Heart right ventricle (tissue), 16 donors: Measurements from ENCODE around the gene CRHR2. TPM values are rescaled to one million over a fixed set of nuclear protein-coding genes. Genes with fewer than 3 reads are reported as not detected.

Source experiments
- ATAC-seq, 8 donors: fragments of 200-7000 bp; cut with Tn5 transposase; one replicate each; pipeline ENCODE4 v1.9.1; 2020; ENCODE audit warnings: mild to moderate bottlenecking in 8 of 8, moderate library complexity in 8 of 8, moderate number of reproducible peaks in 1 of 8
- DNase-seq, 2 donors: peaks; one replicate each; pipeline ENCODE4 v3.0.0-alpha.2; 2020
- H3K27ac ChIP-seq, 10 donors: fragments of 200-600 bp; sonication (generic) in 2 of 10; one replicate each; pipeline versions ENCODE4 v1.5.0 to v1.8.0; 2020 to 2022; ENCODE audit warnings: mild to moderate bottlenecking in 3 of 10
- H3K27me3 ChIP-seq, 7 donors: fragments of 200-600 bp; one replicate each; pipeline ENCODE4 v1.8.0; 2021 to 2022; ENCODE audit warnings: mild to moderate bottlenecking in 2 of 7
- H3K36me3 ChIP-seq, 9 donors: fragments of 200-600 bp; sonication (generic) in 1 of 9; one replicate each; pipeline versions ENCODE4 v1.5.0 to v1.8.0; 2020 to 2022; ENCODE audit warnings: mild to moderate bottlenecking in 2 of 9
- H3K4me1 ChIP-seq, 9 donors: fragments of 200-600 bp; sonication (generic) in 1 of 9; one replicate each; pipeline versions ENCODE4 v1.5.0 to v1.8.0; 2020 to 2022; ENCODE audit warnings: mild to moderate bottlenecking in 4 of 9
- H3K4me3 ChIP-seq, 10 donors: fragments of 200-600 bp; sonication (generic) in 2 of 10; one replicate each; pipeline versions ENCODE4 v1.5.0 to v1.8.0; 2020 to 2022; ENCODE audit warnings: mild to moderate bottlenecking in 7 of 10, moderate library complexity in 2 of 10
- H3K9me3 ChIP-seq, 11 donors: fragments of 200-600 bp in 10 of 11; sonication (generic) in 2 of 11; one replicate each; pipeline versions ENCODE4 v1.5.0 to v1.8.0; 2013 to 2022; ENCODE audit warnings: mild to moderate bottlenecking in 2 of 11, control low read depth in 1 of 11, moderate library complexity in 1 of 11
- WGBS, 2 donors: extraction: QIAGEN DNeasy Blood & Tissue Kit; methylation state at CpG; one replicate each; pipeline ENCODE4 v1.1.7; 2013; ENCODE audit warnings: inconsistent platforms in 1 of 2; 5-methylcytosine and 5-hydroxymethylcytosine counted together
- intact Hi-C, 10 donors: fragments of 100-400 bp; cut with DNase I; formaldehyde crosslinking; loops; one replicate each; pipeline versions ENCODE4 v1.11.1 to v1.14.2; 2022
- polyA plus RNA-seq, 2 donors: library from polyadenylated mRNA; stranded (reverse); fragments of 200-250 nt; gene quantifications; one replicate each; pipeline ENCODE4 v1.2.3, GENCODE V29; 2013
- total RNA-seq, 10 donors: library from RNA; stranded (reverse); fragmentation: NEBNext Ultra II Directional in 3 of 10; extraction: Animal tissue kit (Norgen Biotek cat#: 25700) in 3 of 10; gene quantifications; one replicate each; pipeline versions ENCODE4 v1.2.1 to v1.2.4, GENCODE V29; 2021 to 2023
- TF ChIP-seq, protein P1 (sequence below), 9 donors: fragments of 200-600 bp; sonication (generic) in 2 of 9; IDR thresholded peaks; one replicate each; pipeline versions ENCODE4 v1.5.0 to v1.8.0; 2021 to 2022; ENCODE audit warnings: antibody characterized with exemption in 9 of 9, mild to moderate bottlenecking in 5 of 9, moderate library complexity in 1 of 9
- donor health status: Arrhythmogenic right ventricular cardiomyopathy.
- donor health status: ischemic (EF 13 %, LVEDD 7.1; RV severe dilation, severe dysfunction).
- donor health status: healthy with polysubstance abuse.
- donor health status: DM: no; HTN: yes; CAD: no.
- donor health status: DM: no; HTN: no; CAD: no.
- donor health status: ischemic (EF 25% LVEDD 6.9; RV normal size, moderate dysfunction).
- donor health status: ischemic (EF 25% LVEDD 5.7; RV mildly dilated, moderate dysfunction).
- donor health status: healthy.
- donor health status: DM: yes; HTN: yes; CAD: no.
- donor health status: Ischemic cardiomyopathy.
- donor health status: ischemic (EF 35%, LVEDD 5.7; RV mildly dilated, moderate dysfunction).
- donor health status: nonischemic (EF 11% LVEDD 7.7; RV severe dilation, severe dysfunction).
- donor health status: DM: yes; HTN: yes; CAD: no.
- donor health status: PGD.
- donor health status: ischemic (EF 29% LVEDD 5.4; RV normal size, mild dysfunction).
- donor health status: nonischemic (EF 23%, LVEDD 6.1; RV moderate dilation, normal function).

The CRHR2 gene
- total and polyA plus RNA-seq, 12 donors = 0.07 to 1.2 (median 0.28) TPM; not detected in 1

DNA sequence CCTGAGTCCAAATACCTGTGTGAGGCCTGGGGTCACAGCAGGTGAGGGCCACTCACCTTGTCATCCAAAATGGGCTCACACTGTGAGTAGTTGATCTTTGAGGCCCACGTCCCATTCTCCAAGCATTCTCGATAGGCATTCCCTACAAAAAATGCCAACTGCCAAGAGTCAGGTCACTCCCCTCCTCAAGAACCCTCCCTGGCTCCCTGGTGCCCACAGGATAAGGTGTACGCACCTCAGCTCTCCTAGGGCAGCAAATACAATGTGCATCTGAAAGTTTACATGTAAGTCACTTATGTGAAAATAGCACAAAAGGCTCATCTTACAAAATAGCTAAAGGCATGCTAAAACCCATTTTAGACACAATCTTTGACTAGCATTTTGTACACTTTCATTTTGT is 15.1 kb downstream of the CRHR2 start:
- Histone ChIP-seq H3K9me3 (peaks cover 0 to 4% (median 0%) of the 10 kb centered on the region in 11 donors), H3K4me1 (no peaks in the 10 kb centered on the region), H3K27ac (no peak overlapping the region), H3K36me3 (no peaks in the 10 kb centered on the region), H3K27me3 (peaks cover 0 to 19% (median 0%) of the 10 kb centered on the region in 7 donors), H3K4me3 (no peak overlapping the region)
- no peak for ATAC-seq
- intact Hi-C loops = no loop called here
- DNase-seq = no peak
- WGBS, 2 donors = 79 to 81% methylated on average over 3 of the region's 3 CpGs
- TF ChIP-seq, protein P1, sequence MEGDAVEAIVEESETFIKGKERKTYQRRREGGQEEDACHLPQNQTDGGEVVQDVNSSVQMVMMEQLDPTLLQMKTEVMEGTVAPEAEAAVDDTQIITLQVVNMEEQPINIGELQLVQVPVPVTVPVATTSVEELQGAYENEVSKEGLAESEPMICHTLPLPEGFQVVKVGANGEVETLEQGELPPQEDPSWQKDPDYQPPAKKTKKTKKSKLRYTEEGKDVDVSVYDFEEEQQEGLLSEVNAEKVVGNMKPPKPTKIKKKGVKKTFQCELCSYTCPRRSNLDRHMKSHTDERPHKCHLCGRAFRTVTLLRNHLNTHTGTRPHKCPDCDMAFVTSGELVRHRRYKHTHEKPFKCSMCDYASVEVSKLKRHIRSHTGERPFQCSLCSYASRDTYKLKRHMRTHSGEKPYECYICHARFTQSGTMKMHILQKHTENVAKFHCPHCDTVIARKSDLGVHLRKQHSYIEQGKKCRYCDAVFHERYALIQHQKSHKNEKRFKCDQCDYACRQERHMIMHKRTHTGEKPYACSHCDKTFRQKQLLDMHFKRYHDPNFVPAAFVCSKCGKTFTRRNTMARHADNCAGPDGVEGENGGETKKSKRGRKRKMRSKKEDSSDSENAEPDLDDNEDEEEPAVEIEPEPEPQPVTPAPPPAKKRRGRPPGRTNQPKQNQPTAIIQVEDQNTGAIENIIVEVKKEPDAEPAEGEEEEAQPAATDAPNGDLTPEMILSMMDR (IDR thresholded peaks at IDR 0.05) = no peak

DNA sequence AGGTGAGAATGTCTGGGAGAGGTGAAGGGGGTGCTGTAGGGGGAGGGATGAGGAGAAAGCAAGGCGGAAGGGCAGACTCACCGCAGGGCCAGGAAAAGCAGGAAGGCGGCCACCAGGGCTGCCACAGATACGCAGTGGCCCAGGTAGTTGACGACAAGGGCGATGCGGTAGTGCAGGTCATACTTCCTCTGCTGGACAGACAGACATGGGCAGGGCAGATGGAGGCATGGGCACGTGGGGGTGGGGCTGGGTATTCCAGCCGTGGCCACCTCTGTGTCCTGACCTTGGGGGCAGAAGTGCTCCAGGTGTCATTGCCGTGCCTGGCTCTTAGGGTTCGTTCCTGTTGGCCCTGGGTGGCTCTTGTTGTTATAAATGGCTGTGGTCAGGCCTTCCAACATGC is 16.8 kb downstream of the CRHR2 start:
- Histone ChIP-seq H3K9me3 (no peaks in the 10 kb centered on the region), H3K4me3 (no peak overlapping the region), H3K4me1 (no peaks in the 10 kb centered on the region), H3K36me3 (no peaks in the 10 kb centered on the region), H3K27me3 (peaks cover 0 to 20% (median 0%) of the 10 kb centered on the region in 7 donors), H3K27ac (no peak overlapping the region)
- no peak for ATAC-seq
- whole genome bisulfite sequencing, 2 donors = 80 to 84% methylated on average over 11 of the region's 11 CpGs
- intact Hi-C loops = no loop called here
- TF ChIP-seq, protein P1 (IDR thresholded peaks at IDR 0.05) = no peak
- DNase-seq = no peak

DNA sequence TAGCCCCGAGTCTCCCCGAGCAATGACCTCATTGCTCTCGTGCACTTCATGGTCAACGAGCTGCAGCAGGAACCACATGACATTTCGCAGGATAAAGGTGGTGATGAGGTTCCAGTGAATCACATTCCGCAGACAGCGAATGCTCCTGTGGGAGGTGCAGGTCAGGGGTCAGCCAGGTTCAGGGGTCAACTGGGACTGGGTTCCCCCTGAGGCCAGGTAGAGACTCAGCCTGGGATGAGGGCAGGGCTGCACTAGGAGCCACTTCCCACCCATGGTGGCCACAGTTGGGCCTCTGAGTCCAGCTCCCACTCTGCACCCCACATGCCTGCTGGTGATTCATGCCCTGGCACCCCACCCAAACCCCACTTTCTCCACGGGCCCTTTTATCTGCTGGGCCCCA is 17.2 kb downstream of the CRHR2 start:
- TF ChIP-seq, protein P1 (IDR thresholded peaks at IDR 0.05) = no peak
- ATAC-seq = no peak
- intact Hi-C loops = no loop called here

DNA sequence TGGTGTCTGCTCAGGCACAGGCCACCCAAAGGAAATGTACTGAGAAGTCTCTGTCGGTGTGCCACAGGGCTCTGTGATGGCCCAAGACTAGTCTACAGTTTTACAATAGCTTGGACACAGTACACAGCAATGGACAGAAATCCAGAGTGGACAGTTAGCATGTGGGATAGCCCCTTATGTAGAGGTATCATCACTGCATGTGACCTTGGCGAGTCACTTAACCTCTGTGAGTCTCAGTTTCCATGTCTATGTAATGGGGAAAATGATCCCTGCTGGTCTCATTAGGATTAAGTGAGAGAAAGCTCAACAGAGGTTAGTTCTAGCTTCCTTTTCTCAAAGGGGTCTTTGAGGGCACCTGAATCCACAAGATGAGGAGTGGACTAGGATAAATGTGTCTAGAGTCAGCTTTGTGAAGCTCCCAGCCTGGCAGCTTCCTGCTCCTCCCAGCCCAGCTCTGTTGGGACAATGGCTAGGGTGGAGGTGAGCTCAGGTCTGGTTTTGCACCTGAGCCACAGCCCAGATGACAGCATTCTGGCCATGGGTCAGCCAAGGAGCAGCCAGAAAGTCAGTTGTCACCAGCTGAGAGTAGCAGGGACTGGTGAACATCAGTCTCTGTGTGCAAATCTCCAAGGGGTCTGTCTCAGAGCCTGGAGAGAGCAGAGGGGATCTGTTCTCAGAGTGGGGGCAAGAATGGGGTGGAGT is 17.9 kb downstream of the CRHR2 start:
- no peaks in the 10 kb centered on the region for H3K36me3 ChIP-seq
- no peaks in the 10 kb centered on the region for H3K4me1 ChIP-seq
- no peak for ATAC-seq
- TF ChIP-seq, protein P1 (IDR thresholded peaks at IDR 0.05) = no peak
- no peak for DNase-seq
- H3K27ac ChIP-seq = no peak overlapping the region
- intact Hi-C loops = no loop called here
- 86 to 91% methylated on average over 2 of the region's 2 CpGs for WGBS, 2 donors
- no peak overlapping the region for H3K4me3 ChIP-seq
- peaks cover 0 to 22% (median 0%) of the 10 kb centered on the region in 7 donors for H3K27me3 ChIP-seq
- H3K9me3 ChIP-seq = no peaks in the 10 kb centered on the region

More for the DNA sequence above, 17.2 kb downstream of the CRHR2 start:
- DNase-seq = no peak
- H3K4me3 ChIP-seq = no peak overlapping the region
- H3K9me3 ChIP-seq = no peaks in the 10 kb centered on the region
- no peaks in the 10 kb centered on the region for H3K4me1 ChIP-seq
- WGBS, 2 donors = 65 to 74% methylated on average over 8 of the region's 8 CpGs
- H3K36me3 ChIP-seq = no peaks in the 10 kb centered on the region
- no peak overlapping the region for H3K27ac ChIP-seq
- peaks cover 0 to 22% (median 0%) of the 10 kb centered on the region in 7 donors for H3K27me3 ChIP-seq
